Keratinocyte (primary cell): ENCODE measurements around the gene TMEM39B. TPM values are rescaled to one million over a fixed set of nuclear protein-coding genes. Genes with fewer than 3 reads are reported as not detected.

ENCODE experiments used
- DNase-seq: peaks from one replicate; pipeline ENCODE4 v3.0.0-alpha.2; 2011; ENCODE audit warnings: low read depth, missing footprints, low spot score
- FAIRE-seq: peaks from 2 replicates; lab custom pipeline; 2011; peaks lifted over from hg19 to GRCh38; lab: Jason Lieb, UNC
- H2AFZ ChIP-seq: 2 replicates; pipeline ENCODE4 v1.6.0; 2012; ENCODE audit warnings: low read length, control low read depth, inconsistent platforms; ENCODE audit not compliant: control insufficient read depth
- H3K27ac ChIP-seq: 2 replicates; pipeline ENCODE4 v1.5.1; 2011; ENCODE audit warnings: low read length; ENCODE audit not compliant: control insufficient read depth, insufficient read depth
- H3K27me3 ChIP-seq: 3 replicates; pipeline ENCODE4 v1.6.0; 2011; ENCODE audit warnings: low read length; ENCODE audit not compliant: control insufficient read depth, insufficient read depth; ENCODE audit errors: extremely low read depth
- H3K36me3 ChIP-seq, 2 experiments: 2 replicates in 1 of 2; 3 replicates in 1 of 2; pipeline ENCODE4 v1.5.1; 2011; ENCODE audit warnings: low read length in 2 of 2, mild to moderate bottlenecking in 1 of 2; ENCODE audit not compliant: control insufficient read depth in 2 of 2, insufficient read depth in 2 of 2; ENCODE audit errors: extremely low read depth in 1 of 2
- H3K4me1 ChIP-seq: 3 replicates; pipeline ENCODE4 v1.5.1; 2011; ENCODE audit warnings: low read length; ENCODE audit not compliant: control insufficient read depth, insufficient read depth; ENCODE audit errors: extremely low read depth
- H3K4me2 ChIP-seq: 3 replicates; pipeline ENCODE4 v1.6.0; 2011; ENCODE audit warnings: low read depth, low read length; ENCODE audit not compliant: control insufficient read depth, insufficient read depth; ENCODE audit errors: extremely low read depth
- H3K4me3 ChIP-seq, 3 experiments: fragments of 200-600 bp in 1 of 3; sonication (generic) in 1 of 3; 2 replicates in 2 of 3; 3 replicates in 1 of 3; pipeline ENCODE4 v1.5.1; 2011 to 2016; ENCODE audit warnings: low read length in 3 of 3, mild to moderate bottlenecking in 3 of 3, control low read depth in 2 of 3, inconsistent platforms in 1 of 3, low read depth in 1 of 3, mixed read lengths in 1 of 3, mixed run types in 1 of 3, moderate library complexity in 1 of 3; ENCODE audit not compliant: control insufficient read depth in 2 of 3, insufficient read depth in 2 of 3; ENCODE audit errors: extremely low read depth in 1 of 3
- H3K79me2 ChIP-seq: 2 replicates; pipeline ENCODE4 v1.6.0; 2012; ENCODE audit warnings: low read length; ENCODE audit not compliant: control insufficient read depth, insufficient read depth
- H3K9ac ChIP-seq: 3 replicates; pipeline ENCODE4 v1.6.0; 2011; ENCODE audit warnings: low read length; ENCODE audit not compliant: control insufficient read depth, insufficient read depth; ENCODE audit errors: extremely low read depth
- H3K9me1 ChIP-seq: 3 replicates; pipeline ENCODE4 v1.6.0; 2011; ENCODE audit warnings: low read length; ENCODE audit not compliant: control insufficient read depth, insufficient read depth; ENCODE audit errors: extremely low read depth
- H3K9me3 ChIP-seq: 2 replicates; pipeline ENCODE4 v1.5.1; 2012; ENCODE audit warnings: low read depth, low read length; ENCODE audit not compliant: control insufficient read depth
- H4K20me1 ChIP-seq: 3 replicates; pipeline ENCODE4 v1.6.0; 2011; ENCODE audit warnings: low read length; ENCODE audit not compliant: control insufficient read depth, insufficient read depth; ENCODE audit errors: extremely low read depth
- CTCF ChIP-seq, 3 experiments: IDR thresholded peaks in 1 of 3; conservative IDR thresholded peaks in 1 of 3; optimal IDR thresholded peaks in 1 of 3; 2 replicates in 2 of 3; 3 replicates in 1 of 3; pipeline versions ENCODE3 to v1.5.1; 2011; ENCODE audit warnings: low read length in 3 of 3, mild to moderate bottlenecking in 3 of 3, moderate library complexity in 2 of 3, control low read depth in 1 of 3, inconsistent platforms in 1 of 3; ENCODE audit not compliant: insufficient read depth in 2 of 3; ENCODE audit errors: extremely low read depth in 1 of 3
- EZH2 ChIP-seq: IDR thresholded peaks from one replicate; pipeline ENCODE4 v1.6.1; 2012; ENCODE audit warnings: inconsistent platforms, mild to moderate bottlenecking, low read length, moderate library complexity
- dilution Hi-C: fragments of 300-500 bp; cut with MboI; formaldehyde crosslinking; loops from one replicate; pipeline ENCODE4 v1.7.0; 2020; ENCODE audit warnings: low sequenced_read_pairs; ENCODE audit not compliant: extremely low pct_ligation_motif_present
- polyA plus RNA-seq, 5 experiments: library from polyadenylated mRNA; depleted of rRNA in 3 of 5; stranded (reverse) in 3 of 5; stranded (forward) in 1 of 5; unstranded in 1 of 5; fragments of >200 nt; gene quantifications; 1 replicate in 1 of 5; 2 replicates in 3 of 5; 3 replicates in 1 of 5; pipeline versions ENCODE4 v1.2.1 to v1.2.3, GENCODE V29; 2011 to 2012; ENCODE audit warnings: missing spikeins in 2 of 5, low read depth in 1 of 5, low replicate concordance in 1 of 5

TMEM39B gene
- polyA plus RNA-seq, 1 donor (not counting 4 experiments of a cell fraction or from before 2014, with no cell fraction given), result 6.8 TPM

GRCh38 chr1:32052887-32053286, 19.9 kb upstream of the TMEM39B start:
- H3K9me3 ChIP-seq, result no peaks in the 10 kb centered on the region
- H2AFZ ChIP-seq, result no peak overlapping the region
- H3K4me2 ChIP-seq, result no peak overlapping the region
- FAIRE-seq (no peak), DNase-seq (no peak)
- dilution Hi-C loops, result no loop called here
- H3K36me3 ChIP-seq, result peaks cover 28 to 41% of the 10 kb centered on the region in 2 experiments
- no peak overlapping the region for H3K4me3 ChIP-seq
- TF ChIP-seq EZH2 (no peak), CTCF (optimal IDR thresholded peaks at IDR 0.05 in 1 of 3, IDR thresholded peaks at IDR 0.05 in 1 of 3, conservative IDR thresholded peaks at IDR 0.05 in 1 of 3; ENCODE audit: extremely low read depth in 1 of 3, insufficient read depth in 2 of 3, low read length in 3 of 3) (no peak)
- H3K9ac ChIP-seq, result no peak overlapping the region
- H3K27me3 ChIP-seq, result no peaks in the 10 kb centered on the region
- no peaks in the 10 kb centered on the region for H3K9me1 ChIP-seq
- peaks cover 5% of the 10 kb centered on the region for H3K79me2 ChIP-seq
- H4K20me1 ChIP-seq, result no peaks in the 10 kb centered on the region
- H3K4me1 ChIP-seq, result no peaks in the 10 kb centered on the region
- H3K27ac ChIP-seq, result no peak overlapping the region

DNA sequence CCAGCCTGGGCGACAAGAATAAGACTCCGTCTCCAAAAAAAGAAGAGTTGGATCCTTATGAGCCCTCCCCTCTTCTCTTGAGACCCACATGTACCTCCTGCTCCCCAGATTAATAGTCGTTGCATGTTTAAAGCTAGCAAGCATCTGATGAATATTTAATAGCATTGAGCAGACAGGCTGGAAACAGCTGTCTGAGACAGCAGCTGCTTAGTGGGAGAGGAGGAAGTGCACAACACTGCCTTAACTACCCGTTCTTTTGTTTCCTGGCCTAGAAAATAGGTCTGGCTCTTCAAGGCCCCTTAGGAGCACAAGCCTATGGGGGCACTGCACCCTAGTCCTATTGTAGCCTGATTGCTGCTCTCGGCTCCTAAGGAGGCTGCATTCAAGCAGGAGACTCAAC, 17.3 kb upstream of the TMEM39B start:
- Histone ChIP-seq H2AFZ (no peak overlapping the region), H3K9ac (no peak overlapping the region), H3K9me3 (no peaks in the 10 kb centered on the region), H3K36me3 (peaks cover 32 to 38% of the 10 kb centered on the region in 2 experiments), H3K4me2 (no peak overlapping the region), H3K27ac (no peak overlapping the region), H3K4me1 (no peaks in the 10 kb centered on the region), H3K4me3 (no peak overlapping the region), H4K20me1 (no peaks in the 10 kb centered on the region), H3K27me3 (no peaks in the 10 kb centered on the region), H3K9me1 (no peaks in the 10 kb centered on the region), H3K79me2 (no peaks in the 10 kb centered on the region)
- FAIRE-seq, result no peak
- DNase-seq, result no peak
- TF ChIP-seq EZH2 (no peak), CTCF (optimal IDR thresholded peaks at IDR 0.05 in 1 of 3, IDR thresholded peaks at IDR 0.05 in 1 of 3, conservative IDR thresholded peaks at IDR 0.05 in 1 of 3; ENCODE audit: extremely low read depth in 1 of 3, insufficient read depth in 2 of 3, low read length in 3 of 3) (no peak)
- dilution Hi-C loops, result no loop called here
